ENCODE measurements around the gene CCDC171. TPM values are rescaled to one million over a fixed set of nuclear protein-coding genes. Genes with fewer than 3 reads are reported as not detected.

The CCDC171 gene
- total and polyA plus RNA-seq, 3 donors from 2014 or later, result 13.2 to 30.2 (median 21.4) TPM

DNA sequence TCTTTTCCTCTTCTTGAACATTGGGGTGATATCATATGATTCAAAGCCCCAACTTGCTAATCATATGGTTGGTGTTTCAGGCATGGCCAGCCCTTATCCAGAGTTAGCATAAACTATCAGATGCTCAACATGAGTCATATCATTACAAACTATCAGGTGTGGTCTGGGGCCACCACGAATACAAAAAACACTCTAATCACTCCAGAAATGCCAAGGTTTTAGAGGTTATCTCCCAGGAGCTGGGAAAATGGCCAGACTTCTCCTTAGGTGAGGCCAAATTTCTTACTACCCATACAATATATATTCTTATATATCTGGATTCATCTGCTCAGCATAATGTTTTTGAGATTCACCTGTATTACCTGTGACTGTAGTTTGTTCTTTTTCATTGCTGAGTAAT is 210.5 kb downstream of the CCDC171 start:
- intact Hi-C loops (cut with DNase I; ENCODE audit: low total_unique reads), result no loop called here
- no peaks in the 10 kb centered on the region for H3K4me1 ChIP-seq
- WGBS, 2 donors, result 68 to 87% methylated on average over 1 of the region's 1 CpG

DNA sequence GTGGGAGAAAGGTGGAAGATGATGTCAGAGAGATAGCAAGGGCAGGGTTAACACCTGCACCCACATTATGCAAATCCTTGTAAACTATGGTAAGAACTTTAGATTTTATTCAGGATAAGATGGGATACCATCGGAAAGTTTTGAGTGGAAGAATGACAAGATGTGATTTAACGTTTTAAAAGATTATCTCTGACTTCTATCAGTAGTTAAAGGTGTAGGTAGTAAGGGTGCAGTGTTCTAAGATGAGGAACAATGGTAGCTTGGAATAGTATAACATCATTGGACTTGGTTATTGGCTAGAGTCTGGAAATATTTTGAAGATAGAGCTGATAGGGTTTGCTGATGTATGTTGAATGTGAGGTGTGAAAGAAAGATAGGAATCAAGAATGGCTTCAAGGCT is 211.3 kb downstream of the CCDC171 start:
- WGBS, 2 donors, result 94 to 95% methylated on average over 2 of the region's 2 CpGs
- H3K36me3 ChIP-seq (ENCODE audit: low read depth, missing control alignments), result no peaks in the 10 kb centered on the region
- H3K27ac ChIP-seq, result no peak overlapping the region
- no peak overlapping the region for H3K4me3 ChIP-seq
- DNase-seq, result no peak
- H3K9me3 ChIP-seq, result no peaks in the 10 kb centered on the region
- TF ChIP-seq POLR2A (IDR thresholded peaks at IDR 0.05), result no peak
- TF ChIP-seq, protein P1, sequence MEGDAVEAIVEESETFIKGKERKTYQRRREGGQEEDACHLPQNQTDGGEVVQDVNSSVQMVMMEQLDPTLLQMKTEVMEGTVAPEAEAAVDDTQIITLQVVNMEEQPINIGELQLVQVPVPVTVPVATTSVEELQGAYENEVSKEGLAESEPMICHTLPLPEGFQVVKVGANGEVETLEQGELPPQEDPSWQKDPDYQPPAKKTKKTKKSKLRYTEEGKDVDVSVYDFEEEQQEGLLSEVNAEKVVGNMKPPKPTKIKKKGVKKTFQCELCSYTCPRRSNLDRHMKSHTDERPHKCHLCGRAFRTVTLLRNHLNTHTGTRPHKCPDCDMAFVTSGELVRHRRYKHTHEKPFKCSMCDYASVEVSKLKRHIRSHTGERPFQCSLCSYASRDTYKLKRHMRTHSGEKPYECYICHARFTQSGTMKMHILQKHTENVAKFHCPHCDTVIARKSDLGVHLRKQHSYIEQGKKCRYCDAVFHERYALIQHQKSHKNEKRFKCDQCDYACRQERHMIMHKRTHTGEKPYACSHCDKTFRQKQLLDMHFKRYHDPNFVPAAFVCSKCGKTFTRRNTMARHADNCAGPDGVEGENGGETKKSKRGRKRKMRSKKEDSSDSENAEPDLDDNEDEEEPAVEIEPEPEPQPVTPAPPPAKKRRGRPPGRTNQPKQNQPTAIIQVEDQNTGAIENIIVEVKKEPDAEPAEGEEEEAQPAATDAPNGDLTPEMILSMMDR (IDR thresholded peaks at IDR 0.05), result no peak
- H3K27me3 ChIP-seq, result no peaks in the 10 kb centered on the region
- intact Hi-C loops (cut with DNase I; ENCODE audit: low total_unique reads), result no loop called here
- H3K4me1 ChIP-seq, result no peaks in the 10 kb centered on the region

More for the DNA sequence above, 210.5 kb downstream of the CCDC171 start:
- H3K4me3 ChIP-seq, result no peak overlapping the region
- no peak for TF ChIP-seq POLR2A (IDR thresholded peaks at IDR 0.05)
- TF ChIP-seq, protein P1 (IDR thresholded peaks at IDR 0.05), result no peak
- H3K27ac ChIP-seq, result no peak overlapping the region
- H3K9me3 ChIP-seq, result no peaks in the 10 kb centered on the region
- no peaks in the 10 kb centered on the region for H3K27me3 ChIP-seq
- no peak for DNase-seq
- no peaks in the 10 kb centered on the region for H3K36me3 ChIP-seq (ENCODE audit: low read depth, missing control alignments)

DNA sequence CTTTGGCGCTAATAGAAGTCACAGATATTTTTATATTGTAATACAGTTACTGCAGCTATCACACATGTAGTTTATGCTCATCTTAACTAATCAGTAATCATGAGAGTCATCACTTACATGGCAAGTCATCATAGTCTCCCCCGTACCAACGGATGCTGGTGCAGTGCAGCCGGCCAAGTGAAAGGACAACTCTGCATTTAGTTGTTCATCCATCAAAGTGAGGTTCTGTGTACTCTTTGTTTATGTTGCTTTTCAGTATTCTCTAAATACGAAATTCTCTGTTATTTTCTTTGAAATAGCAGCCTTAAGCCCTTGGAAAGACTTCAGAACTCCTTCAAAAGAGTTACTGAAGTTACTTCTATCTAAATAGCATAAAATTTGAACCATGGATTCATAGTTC is 216.7 kb downstream of the CCDC171 start:
- TF ChIP-seq, protein P1 (IDR thresholded peaks at IDR 0.05), result no peak
- TF ChIP-seq POLR2A (IDR thresholded peaks at IDR 0.05), result no peak
- no peak overlapping the region for H3K4me3 ChIP-seq
- no peaks in the 10 kb centered on the region for H3K27me3 ChIP-seq
- no peaks in the 10 kb centered on the region for H3K36me3 ChIP-seq (ENCODE audit: low read depth, missing control alignments)
- intact Hi-C loops (cut with DNase I; ENCODE audit: low total_unique reads), result no loop called here
- H3K9me3 ChIP-seq, result no peaks in the 10 kb centered on the region
- WGBS, 2 donors, result 70 to 79% methylated on average over 5 of the region's 5 CpGs
- no peak for DNase-seq
- no peaks in the 10 kb centered on the region for H3K4me1 ChIP-seq
- no peak overlapping the region for H3K27ac ChIP-seq

DNA sequence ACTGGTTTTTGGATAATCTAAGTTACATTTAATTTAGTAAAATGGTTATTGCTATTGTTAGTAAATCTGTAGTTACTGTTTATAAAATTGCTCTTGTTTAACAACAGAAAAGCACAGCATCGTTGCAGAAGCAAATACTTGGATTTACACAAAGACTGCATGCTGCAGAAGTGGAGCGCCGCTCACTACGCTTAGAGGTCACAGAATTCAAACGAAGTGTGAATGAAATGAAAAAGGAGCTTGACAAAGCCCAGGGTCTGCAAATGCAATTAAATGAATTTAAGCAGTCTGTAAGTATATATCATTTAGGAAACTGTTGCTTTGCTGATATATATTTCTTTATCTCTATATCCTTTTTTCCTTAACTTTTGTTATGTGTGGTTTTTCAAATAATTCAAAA is 226.0 kb downstream of the CCDC171 start:
- 82 to 91% methylated on average over 5 of the region's 5 CpGs for WGBS, 2 donors
- Histone ChIP-seq H3K27ac (no peak overlapping the region), H3K27me3 (no peaks in the 10 kb centered on the region), H3K4me1 (no peaks in the 10 kb centered on the region), H3K4me3 (no peak overlapping the region), H3K36me3 (ENCODE audit: low read depth, missing control alignments) (no peaks in the 10 kb centered on the region), H3K9me3 (no peaks in the 10 kb centered on the region)
- intact Hi-C loops (cut with DNase I; ENCODE audit: low total_unique reads), result no loop called here
- TF ChIP-seq, protein P1 (IDR thresholded peaks at IDR 0.05), result no peak
- TF ChIP-seq POLR2A (IDR thresholded peaks at IDR 0.05), result no peak
- DNase-seq, result no peak

DNA sequence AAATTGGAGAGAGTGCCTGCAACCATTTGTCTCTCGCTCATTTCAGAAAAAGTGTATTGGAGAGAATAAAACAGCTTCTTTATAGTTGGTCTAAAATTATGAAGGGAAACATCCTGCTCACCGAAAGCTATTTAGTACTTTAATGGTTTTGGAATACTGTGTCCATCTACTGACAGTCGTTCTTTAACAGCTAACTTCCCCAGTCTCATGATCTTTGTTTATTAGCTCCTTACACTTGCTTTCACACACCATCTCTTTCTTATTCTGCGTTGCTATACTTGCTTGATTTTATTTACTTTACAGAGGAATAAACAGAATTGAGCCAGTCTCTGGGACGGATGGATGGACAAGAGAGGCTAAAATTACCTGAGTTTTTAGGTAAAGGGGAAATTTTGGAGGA is 229.3 kb downstream of the CCDC171 start:
- WGBS, 2 donors, result 90 to 94% methylated on average over 5 of the region's 5 CpGs
- Histone ChIP-seq H3K27ac (no peak overlapping the region), H3K36me3 (ENCODE audit: low read depth, missing control alignments) (no peaks in the 10 kb centered on the region), H3K4me3 (no peak overlapping the region), H3K27me3 (no peaks in the 10 kb centered on the region), H3K4me1 (no peaks in the 10 kb centered on the region), H3K9me3 (no peaks in the 10 kb centered on the region)
- no peak for TF ChIP-seq POLR2A (IDR thresholded peaks at IDR 0.05)
- TF ChIP-seq, protein P1 (IDR thresholded peaks at IDR 0.05), result no peak
- intact Hi-C loops (cut with DNase I; ENCODE audit: low total_unique reads), result no loop called here
- DNase-seq, result no peak
